Nephron progenitor cell (in vitro differentiated cells): ENCODE results near the gene HS6ST2.

Source experiments
- DNase-seq: peaks from one replicate; pipeline ENCODE4 v3.0.0; 2021
- H3K27ac Mint-ChIP-seq: 2 replicates; pipeline ENCODE4 v1.8.0; 2021; ENCODE audit warnings: mild to moderate bottlenecking, moderate library complexity, mixed read lengths
- H3K27me3 Mint-ChIP-seq: 2 replicates; pipeline ENCODE4 v1.8.0; 2021; ENCODE audit warnings: mild to moderate bottlenecking, low read depth, mixed read lengths; ENCODE audit not compliant: poor library complexity
- H3K36me3 Mint-ChIP-seq: 2 replicates; pipeline ENCODE4 v1.8.0; 2021; ENCODE audit warnings: low read depth, mixed read lengths
- H3K4me1 Mint-ChIP-seq: 2 replicates; pipeline ENCODE4 v1.8.0; 2021; ENCODE audit warnings: mixed read lengths
- H3K4me3 Mint-ChIP-seq: 2 replicates; pipeline ENCODE4 v1.8.0; 2021; ENCODE audit warnings: mild to moderate bottlenecking, moderate library complexity, mixed read lengths
- H3K9me3 Mint-ChIP-seq: 2 replicates; pipeline ENCODE4 v1.8.0; 2021; ENCODE audit warnings: mild to moderate bottlenecking, moderate library complexity, mixed read lengths
- CTCF ChIP-seq: fragments of 200-600 bp; sonication (generic); IDR thresholded peaks from 2 replicates; pipeline ENCODE4 v1.5.0; 2021; ENCODE audit warnings: antibody characterized with exemption

HS6ST2 gene

GRCh38 chrX:132612821-132613564, 345.4 kb downstream of the HS6ST2 start:
- H3K4me1 Mint-ChIP-seq: peaks cover 32% of the 10 kb centered on the region
- no peaks in the 10 kb centered on the region for H3K9me3 Mint-ChIP-seq
- DNase-seq: peak; percentile 62

DNA sequence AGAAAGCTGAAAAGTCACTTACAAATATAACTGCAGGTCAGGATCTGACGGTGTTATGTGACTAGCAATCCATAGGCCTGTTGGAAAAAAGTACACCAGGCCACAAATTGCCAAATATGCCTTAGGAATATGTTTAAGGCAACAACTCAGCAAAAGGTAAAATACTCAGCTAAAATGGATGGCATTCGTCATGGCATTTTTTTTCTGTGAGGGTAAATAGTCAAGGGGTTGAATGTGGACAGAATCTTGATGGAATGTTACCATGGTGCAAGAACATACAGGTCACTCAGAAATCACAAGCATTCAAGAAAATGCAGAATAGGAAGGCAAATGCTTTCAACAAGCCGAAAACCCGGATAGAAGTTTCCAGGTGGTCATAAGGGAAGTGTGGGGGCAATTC, 347.9 kb downstream of the HS6ST2 start:
- no peaks in the 10 kb centered on the region for H3K36me3 Mint-ChIP-seq
- H3K4me3 Mint-ChIP-seq: no peak overlapping the region
- no peak for TF ChIP-seq CTCF

More at GRCh38 chrX:132612821-132613564, 345.4 kb downstream of the HS6ST2 start:
- Mint-ChIP-seq H3K36me3 (no peaks in the 10 kb centered on the region), H3K4me3 (no peak overlapping the region), H3K27ac (no peak overlapping the region), H3K27me3 (peaks cover 3% of the 10 kb centered on the region)
- TF ChIP-seq CTCF: peak; percentile 75

GRCh38 chrX:132609362-132609848, 349.0 kb downstream of the HS6ST2 start:
- Mint-ChIP-seq H3K9me3 (no peaks in the 10 kb centered on the region), H3K4me3 (no peak overlapping the region), H3K27me3 (peaks cover 6% of the 10 kb centered on the region), H3K27ac (no peak overlapping the region), H3K36me3 (no peaks in the 10 kb centered on the region), H3K4me1 (peaks cover 13% of the 10 kb centered on the region)
- DNase-seq: no peak
- TF ChIP-seq CTCF: no peak

More for the DNA sequence above, 347.9 kb downstream of the HS6ST2 start:
- no peak overlapping the region for H3K27ac Mint-ChIP-seq
- peaks cover 24% of the 10 kb centered on the region for H3K4me1 Mint-ChIP-seq
- H3K27me3 Mint-ChIP-seq: peaks cover 3% of the 10 kb centered on the region
- H3K9me3 Mint-ChIP-seq: no peaks in the 10 kb centered on the region
- DNase-seq: no peak

DNA sequence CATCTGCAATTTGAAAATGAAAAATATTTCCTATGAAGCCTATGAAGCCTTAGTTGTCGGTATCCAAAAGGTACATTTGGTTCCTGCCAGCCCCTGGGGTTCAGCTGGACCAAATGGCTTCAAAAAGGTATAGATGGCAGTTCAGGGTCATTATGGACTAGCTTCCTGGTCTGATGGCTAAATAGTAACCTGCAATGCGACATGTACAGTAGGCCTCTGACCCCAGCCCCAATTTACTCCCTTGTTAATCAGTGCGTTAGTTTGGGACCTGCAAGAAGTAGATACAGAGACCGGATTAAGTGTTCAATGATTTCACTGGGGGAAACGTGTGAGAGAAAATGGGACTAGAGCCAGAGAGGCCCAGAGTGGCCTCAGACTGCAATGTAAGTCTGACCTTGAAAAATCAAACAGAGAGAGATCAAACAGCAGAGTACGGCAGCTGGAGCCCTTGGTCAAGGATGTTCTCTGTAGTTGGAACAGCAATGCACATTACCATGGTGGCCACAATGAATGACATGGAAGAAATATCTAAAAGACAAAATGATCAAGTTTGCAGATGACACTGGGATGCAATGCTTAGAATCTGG, 354.6 kb downstream of the HS6ST2 start:
- no peak overlapping the region for H3K4me3 Mint-ChIP-seq
- no peaks in the 10 kb centered on the region for H3K36me3 Mint-ChIP-seq
- no peak overlapping the region for H3K27ac Mint-ChIP-seq
- no peaks in the 10 kb centered on the region for H3K9me3 Mint-ChIP-seq
- no peak for DNase-seq
- H3K27me3 Mint-ChIP-seq: peaks cover 9% of the 10 kb centered on the region
- no peaks in the 10 kb centered on the region for H3K4me1 Mint-ChIP-seq
- TF ChIP-seq CTCF: no peak

GRCh38 chrX:132602701-132603100, 355.7 kb downstream of the HS6ST2 start:
- TF ChIP-seq CTCF: no peak
- no peak overlapping the region for H3K27ac Mint-ChIP-seq

GRCh38 chrX:132594999-132595398, 363.4 kb downstream of the HS6ST2 start:
- Mint-ChIP-seq H3K9me3 (no peaks in the 10 kb centered on the region), H3K4me3 (no peak overlapping the region), H3K27ac (no peak overlapping the region), H3K27me3 (peaks cover 15% of the 10 kb centered on the region), H3K36me3 (no peaks in the 10 kb centered on the region), H3K4me1 (no peaks in the 10 kb centered on the region)
- no peak for DNase-seq
- TF ChIP-seq CTCF: no peak

More at GRCh38 chrX:132602701-132603100, 355.7 kb downstream of the HS6ST2 start:
- Mint-ChIP-seq H3K9me3 (no peaks in the 10 kb centered on the region), H3K4me1 (no peaks in the 10 kb centered on the region), H3K4me3 (no peak overlapping the region), H3K27me3 (peaks cover 9% of the 10 kb centered on the region), H3K36me3 (no peaks in the 10 kb centered on the region)
- no peak for DNase-seq
